Left lobe of liver (tissue), 2 donors: ENCODE results near the gene ZP2. TPM values are rescaled to one million over a fixed set of nuclear protein-coding genes. Genes with fewer than 3 reads are reported as not detected.
A peak's percentile ranks its signal among the peaks of the same experiment; 100 is the strongest.
"Not testable (repeated sequence)": the region's sequence is repeated elsewhere in the genome, so short reads cannot be mapped to it uniquely, and the experiment has no call there.

Experiments used
- ATAC-seq: fragments of 200-7000 bp; cut with Tn5 transposase; one replicate; pipeline ENCODE4 v1.9.1; 2020; ENCODE audit warnings: mild to moderate bottlenecking, moderate library complexity
- DNase-seq: peaks from one replicate; pipeline ENCODE4 v3.0.0-alpha.2; 2020; ENCODE audit warnings: low spot score
- total RNA-seq: library from RNA; stranded (reverse); gene quantifications from one replicate; pipeline ENCODE4 v1.2.1, GENCODE V29; 2021
- donor health status: DM: no; HTN: no; CAD: no; lungs with moderate emphysema.
- donor health status: DM: no; HTN: yes; CAD: no.

Gene ZP2
- total RNA-seq, 1 donor from 2014 or later, result not detected

- ATAC-seq, result no peak
Observed at GRCh38 chr16:21175397-21175796, 36.0 kb downstream of the ZP2 start.

DNA sequence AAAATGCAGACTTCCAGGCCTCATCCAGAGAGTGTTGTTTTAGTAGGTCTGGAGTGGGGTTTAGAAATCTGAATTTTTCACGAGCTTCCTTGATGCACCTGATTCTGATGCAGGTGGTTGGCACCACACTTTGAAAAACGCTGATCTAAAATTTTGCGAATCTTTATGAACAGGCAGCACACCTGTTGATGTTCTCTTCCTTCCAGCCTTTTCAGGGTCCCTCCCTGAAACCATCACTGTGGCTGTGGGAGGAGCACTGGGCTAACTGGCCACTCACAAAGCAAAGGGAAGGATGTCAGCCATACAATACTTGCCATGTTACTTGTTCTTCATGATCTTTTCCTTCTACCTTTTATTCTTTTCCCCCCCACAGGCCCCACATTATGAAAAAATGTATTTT is 38.7 kb downstream of the ZP2 start:
- ATAC-seq (no peak), DNase-seq (no peak)

More at GRCh38 chr16:21175397-21175796, 36.0 kb downstream of the ZP2 start:
- DNase-seq, result no peak

DNA sequence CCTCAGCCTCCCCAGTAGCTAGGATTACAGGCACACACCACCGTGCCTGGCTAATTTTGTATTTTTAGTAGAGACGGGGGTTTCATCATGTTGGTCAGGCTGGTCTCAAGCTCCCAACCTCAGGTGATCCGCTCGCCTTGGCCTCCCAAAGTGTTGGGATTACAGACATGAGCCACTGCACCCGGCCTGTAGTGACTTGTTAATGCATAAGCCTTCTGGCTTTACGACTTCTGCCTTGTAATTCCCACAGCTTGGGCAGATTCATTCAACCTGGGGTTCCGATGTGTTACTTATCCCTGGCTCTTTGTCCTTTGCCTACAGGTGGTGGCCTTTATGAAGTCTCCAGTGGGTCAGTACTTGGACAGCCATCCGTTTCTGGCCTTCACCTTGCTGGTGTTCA is 41.3 kb downstream of the ZP2 start:
- not testable (repeated sequence) for ATAC-seq, DNase-seq

- DNase-seq (no peak), ATAC-seq (no peak)
Observed at GRCh38 chr16:21169249-21169981, 42.0 kb downstream of the ZP2 start.

GRCh38 chr16:21167929-21168602 is 43.3 kb downstream of the ZP2 start:
- no peak for ATAC-seq
- DNase-seq, result no peak

DNA sequence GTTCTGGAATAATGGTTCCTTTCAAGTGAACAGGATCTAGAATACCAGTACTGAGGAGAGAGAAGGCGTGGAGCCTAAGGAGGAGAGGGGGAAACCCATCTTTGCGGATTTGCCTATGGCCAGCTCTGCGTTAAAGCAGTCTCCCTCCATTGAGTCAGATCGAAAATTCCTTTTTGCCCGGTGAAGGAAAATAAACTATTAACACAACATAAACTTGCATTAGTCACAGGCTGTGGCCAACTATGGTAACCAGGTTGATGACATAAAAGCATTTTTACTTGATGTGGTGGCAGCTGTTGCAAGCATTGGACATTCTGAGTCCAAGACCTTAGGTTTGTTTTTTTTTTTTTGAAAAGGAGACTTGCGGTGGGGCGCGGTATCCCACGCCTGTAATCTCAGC is 44.0 kb downstream of the ZP2 start:
- DNase-seq (no peak), ATAC-seq (no peak)

GRCh38 chr16:21166561-21166961 is 44.8 kb downstream of the ZP2 start:
- ATAC-seq, result no peak

DNA sequence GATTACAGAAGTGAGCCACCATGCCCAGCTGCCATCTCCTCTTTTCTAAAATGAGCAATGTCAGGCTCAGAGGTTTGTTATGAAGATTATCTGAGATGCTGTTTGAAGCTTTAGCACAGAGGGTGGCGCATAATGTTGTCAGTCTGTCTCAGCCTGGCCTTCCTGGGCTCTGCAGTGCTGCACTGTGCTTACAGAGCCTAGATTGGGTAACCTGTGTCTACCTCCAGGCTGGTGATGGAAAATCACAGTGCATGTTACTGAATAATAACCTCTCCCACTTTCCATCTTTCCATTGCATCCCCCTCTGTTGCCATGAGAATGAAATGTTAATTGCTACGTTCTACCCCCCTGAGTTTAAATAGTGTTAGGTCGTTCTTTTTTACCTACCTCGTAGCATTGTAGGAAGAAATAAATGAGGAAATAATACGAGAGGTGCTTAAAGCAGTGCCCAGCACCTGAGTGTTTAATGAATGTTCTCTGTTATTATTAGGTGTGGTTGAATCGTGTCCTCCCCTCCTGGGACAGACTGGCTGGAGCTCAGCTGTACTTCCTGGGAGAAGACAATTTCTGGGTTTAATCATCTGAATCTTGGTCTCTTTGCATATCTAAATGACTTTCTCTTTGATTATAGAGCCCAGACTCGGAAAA is 46.7 kb downstream of the ZP2 start:
- ATAC-seq (no peak), DNase-seq (no peak)

More at GRCh38 chr16:21166561-21166961, 44.8 kb downstream of the ZP2 start:
- no peak for DNase-seq

DNA sequence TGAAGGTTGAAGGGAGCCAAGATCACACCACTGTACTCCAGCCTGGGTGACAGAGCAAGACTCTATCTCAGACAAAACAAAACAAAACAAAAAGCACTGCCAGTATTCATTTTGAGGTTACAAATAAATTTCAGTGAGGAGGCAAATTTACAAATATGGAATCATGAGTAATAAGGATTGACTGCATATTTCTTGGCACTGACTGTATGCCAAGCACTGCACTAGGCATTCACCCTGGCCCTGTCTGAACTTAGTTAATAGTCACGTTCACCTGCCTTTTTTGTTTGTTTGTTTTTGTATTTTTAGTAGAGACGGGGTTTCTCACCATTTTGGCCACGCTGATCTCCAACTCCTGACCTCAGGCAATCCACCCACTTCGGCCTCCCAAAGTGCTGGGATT is 47.8 kb downstream of the ZP2 start:
- DNase-seq, result no peak
- ATAC-seq, result no peak

- DNase-seq (no peak), ATAC-seq (no peak)
Observed at GRCh38 chr16:21162661-21163151, 48.7 kb downstream of the ZP2 start.

GRCh38 chr16:21161211-21161610 is 50.2 kb downstream of the ZP2 start:
- ATAC-seq (no peak), DNase-seq (no peak)

- DNase-seq (no peak), ATAC-seq (no peak)
Observed at GRCh38 chr16:21160276-21160675, 51.1 kb downstream of the ZP2 start.

GRCh38 chr16:21159281-21159951 is 52.0 kb downstream of the ZP2 start:
- ATAC-seq, result no peak
- DNase-seq, result no peak

- ATAC-seq (peak; percentile 94), DNase-seq (peak; percentile 69)
Observed at GRCh38 chr16:21158208-21159110, 52.9 kb downstream of the ZP2 start, which contains the start of gene LDAF1. Gene LDAF1, plus strand, starts transcription at chr16:21158674. Its CDS starts 2,509 bp downstream, at chr16:21161183.

GRCh38 chr16:21157632-21158031 is 53.7 kb downstream of the ZP2 start:
- ATAC-seq, result no peak

GRCh38 chr16:21156767-21157467 is 54.5 kb downstream of the ZP2 start:
- DNase-seq, result peak; percentile 47
- peak; percentile 82 for ATAC-seq

More at GRCh38 chr16:21157632-21158031, 53.7 kb downstream of the ZP2 start:
- no peak for DNase-seq

GRCh38 chr16:21156011-21156410 is 55.4 kb downstream of the ZP2 start:
- ATAC-seq, DNase-seq: not testable (repeated sequence)

- DNase-seq, ATAC-seq: not testable (repeated sequence)
Observed at GRCh38 chr16:21153124-21153729, 58.1 kb downstream of the ZP2 start.
